RPMI8226 (cell line): ENCODE results near the gene VAMP1.
A peak's percentile ranks its signal among the peaks of the same experiment; 100 is the strongest.
"Not testable (repeated sequence)": the region's sequence is repeated elsewhere in the genome, so short reads cannot be mapped to it uniquely, and the experiment has no call there.

Experiments used
- DNase-seq: peaks from one replicate; pipeline ENCODE4 v3.0.0-alpha.2; 2015

Gene VAMP1, protein sequence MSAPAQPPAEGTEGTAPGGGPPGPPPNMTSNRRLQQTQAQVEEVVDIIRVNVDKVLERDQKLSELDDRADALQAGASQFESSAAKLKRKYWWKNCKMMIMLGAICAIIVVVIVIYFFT

DNA sequence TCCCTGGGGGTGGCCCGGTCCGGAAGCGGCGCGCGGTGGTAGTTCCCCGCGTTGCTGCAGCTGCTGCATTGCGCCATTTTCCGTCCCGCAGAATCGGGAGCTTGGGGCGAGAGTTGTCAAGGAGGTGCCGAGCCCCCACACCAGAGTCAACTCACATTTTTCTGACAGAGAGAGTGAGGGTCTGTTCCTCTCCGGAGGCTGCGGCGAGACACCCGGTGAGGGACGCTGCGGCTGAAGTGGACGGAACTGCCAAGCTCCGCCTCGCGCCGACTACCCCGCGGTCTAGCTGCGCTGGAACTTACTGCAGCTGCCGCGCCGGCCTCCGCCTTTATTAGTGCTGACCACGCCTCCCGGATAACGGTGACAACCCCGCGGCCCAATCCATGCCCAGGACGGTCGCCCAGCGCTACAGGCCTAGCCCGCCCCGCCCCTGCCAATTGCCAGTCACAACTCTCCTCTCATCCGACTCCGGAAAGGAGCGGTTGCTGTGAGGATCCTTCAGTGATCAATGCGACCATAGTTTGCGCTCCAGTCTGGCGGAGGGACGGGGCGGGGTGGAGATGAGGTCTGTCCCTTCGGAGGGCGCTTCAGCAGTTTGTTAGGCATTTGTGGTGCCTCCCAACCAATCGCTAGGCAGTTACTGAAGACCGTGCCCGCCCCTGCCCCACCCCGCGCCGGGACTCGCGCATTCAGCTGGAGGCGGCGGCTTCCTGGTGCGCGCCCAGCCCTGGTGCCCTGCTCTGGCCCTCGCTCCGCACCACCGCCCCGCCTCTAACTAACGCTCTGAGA is at the start of gene VAMP1:
TSS of gene VAMP1 (minus strand) at position 303 of the 789 bp plus-strand sequence. CDS start at position 157, 146 bp downstream.
- DNase-seq, result peak; percentile 97

DNA sequence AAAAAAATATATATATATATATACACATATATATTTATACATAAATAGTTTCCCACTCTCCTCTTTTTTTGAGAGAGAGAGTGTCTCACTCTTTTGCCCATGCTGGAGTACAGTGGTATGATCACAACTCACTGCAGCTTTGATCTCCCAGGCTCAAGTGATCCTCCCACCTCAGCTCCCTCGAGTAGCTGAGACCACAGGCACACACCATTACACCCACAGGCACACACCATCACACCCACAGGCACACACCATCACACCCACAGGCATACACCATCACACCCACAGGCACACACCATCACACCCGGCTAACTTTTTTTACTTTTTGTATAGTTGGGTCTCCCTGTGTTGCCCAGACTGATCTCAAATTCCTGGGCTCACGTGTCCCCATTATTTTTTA is 49.7 kb upstream of the VAMP1 start:
- no peak for DNase-seq

DNA sequence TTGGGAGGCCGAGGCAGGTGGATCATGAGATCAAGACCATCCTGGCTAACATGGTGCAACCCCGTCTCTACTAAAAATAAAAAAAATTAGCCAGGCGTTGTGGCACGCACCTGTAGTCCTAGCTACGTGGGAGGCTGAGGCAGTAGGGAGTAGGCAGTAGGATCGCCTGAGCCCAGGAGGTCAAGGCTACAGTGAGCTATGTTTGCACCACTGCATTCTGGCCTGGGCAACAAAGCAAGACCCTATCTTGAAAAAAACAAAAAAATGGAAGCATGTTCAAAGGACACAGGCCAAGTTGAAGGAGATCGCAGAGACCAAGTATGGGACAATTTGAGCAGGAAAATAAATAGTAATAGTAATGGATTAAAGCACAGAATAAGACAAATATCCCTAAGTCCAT is 37.6 kb upstream of the VAMP1 start:
- DNase-seq, result no peak

DNA sequence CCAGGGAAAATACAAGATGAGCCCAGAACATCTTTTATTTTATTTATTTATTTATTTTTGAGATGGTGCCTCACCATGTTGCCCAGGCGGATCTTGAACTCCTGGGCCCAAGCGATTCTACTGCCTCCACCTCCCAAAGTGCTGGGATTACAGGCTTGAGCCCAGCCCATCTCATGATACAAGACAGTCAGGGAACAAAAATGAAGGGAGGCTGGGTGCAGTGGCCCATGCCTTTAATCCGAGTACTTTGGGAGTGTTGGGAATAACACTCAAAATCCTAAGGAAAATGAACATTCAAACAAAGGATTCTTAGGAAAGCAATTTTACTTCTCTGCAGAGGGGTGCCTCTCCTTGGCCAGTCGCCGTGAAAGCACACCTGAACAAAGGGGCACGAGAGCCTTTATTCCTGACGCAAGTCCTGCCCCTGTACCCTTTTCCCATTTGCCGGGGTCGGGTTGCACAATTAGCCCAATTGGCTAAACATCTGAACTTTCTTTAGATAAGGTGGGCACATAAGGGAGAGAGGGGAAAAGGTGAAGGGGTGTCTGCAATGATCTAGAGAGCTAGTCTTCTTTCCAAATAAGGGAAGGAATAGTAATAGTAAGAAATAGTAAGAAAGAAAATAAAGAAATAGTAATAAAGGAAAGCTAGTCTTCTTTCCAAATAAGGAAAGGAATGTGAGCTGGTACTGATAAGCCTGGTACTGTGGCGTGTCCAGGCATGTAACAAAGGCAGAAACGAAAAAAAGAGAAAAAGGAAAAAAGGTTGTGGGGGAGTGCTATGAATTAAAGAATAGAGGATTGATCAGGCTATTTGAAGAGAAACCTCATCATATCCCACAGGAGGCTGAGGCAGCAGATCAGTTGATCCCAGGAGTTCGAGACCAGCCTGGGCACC is 36.9 kb upstream of the VAMP1 start:
- DNase-seq, result no peak

DNA sequence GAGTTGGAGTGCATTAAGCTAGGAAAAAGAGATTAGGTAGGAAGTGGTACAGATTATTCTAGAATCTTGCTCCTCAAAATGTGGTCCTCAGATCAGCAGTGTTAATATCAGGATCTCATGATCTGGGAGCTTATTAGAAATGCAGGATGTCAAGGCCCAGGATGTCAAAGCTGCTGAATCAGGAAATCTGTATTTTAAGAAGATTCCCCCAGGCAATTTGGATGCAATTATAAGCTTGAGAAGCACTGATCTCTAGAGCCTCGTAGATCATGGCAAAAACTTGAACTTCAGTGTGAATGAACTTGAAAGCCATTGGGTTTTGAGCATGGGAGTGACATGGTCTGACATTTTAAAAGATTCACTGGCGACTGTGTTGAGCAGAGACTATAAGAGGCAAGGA is 30.0 kb upstream of the VAMP1 start:
- no peak for DNase-seq

DNA sequence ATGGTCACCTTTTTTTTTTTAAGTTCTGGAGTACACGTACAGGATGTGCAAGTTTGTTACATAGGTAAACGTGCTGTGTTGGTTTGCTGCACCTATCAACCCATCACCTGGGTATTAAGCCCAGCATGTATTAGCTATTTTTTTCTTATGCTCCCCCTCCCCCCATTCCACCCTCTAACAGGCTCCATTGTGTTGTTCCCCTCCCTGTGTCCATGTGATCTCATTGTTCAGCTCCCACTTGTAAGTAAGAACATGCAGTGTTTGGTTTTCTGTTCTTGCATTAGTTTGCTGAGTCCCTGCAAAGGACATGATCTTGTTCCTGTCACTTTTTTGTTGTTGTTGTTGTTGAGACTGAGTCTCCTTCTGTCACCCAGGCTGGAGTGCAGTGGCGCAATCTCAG is 26.8 kb upstream of the VAMP1 start:
- not testable (repeated sequence) for DNase-seq

DNA sequence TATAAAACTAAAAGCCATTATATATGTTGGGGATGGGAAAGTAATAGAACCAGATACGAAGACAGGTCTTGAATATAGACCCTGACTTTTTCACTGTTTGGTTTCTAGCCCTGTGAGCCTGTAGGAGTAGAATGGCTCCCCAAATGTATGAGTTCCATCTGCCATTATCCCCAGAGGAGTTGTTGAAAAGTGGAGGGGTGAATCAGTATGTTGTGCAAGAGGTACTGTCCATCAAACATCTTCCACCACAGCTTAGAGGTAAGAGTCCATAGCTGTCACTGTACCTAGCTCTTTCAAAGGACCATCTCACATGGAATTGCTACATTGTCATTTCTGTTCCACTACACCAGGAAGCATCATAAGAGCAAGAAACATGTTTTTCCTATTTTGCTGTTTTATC is 24.5 kb upstream of the VAMP1 start:
- DNase-seq, result no peak

DNA sequence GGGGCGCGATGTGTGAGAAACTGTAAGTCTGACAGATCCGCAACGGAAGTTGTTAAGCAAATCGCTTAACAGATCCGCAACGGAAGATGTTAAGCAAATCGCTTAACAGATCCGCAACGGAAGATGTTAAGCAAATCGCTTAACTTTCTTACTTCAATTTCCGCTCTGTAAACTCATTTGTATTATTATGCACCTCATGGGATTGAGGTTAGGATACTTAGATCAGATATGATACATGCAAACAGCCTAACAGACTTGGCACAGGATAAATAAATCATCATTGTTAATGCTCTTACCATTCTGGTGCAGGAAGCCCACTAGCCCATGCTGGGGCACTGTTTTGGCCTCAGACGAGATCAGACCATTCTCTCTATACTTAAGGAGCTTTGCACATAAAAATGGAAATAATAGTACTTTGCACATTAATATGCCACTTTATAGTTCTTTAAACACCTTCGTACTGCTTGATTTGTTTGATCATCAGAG is 23.8 kb upstream of the VAMP1 start:
- DNase-seq, result peak; percentile 37

DNA sequence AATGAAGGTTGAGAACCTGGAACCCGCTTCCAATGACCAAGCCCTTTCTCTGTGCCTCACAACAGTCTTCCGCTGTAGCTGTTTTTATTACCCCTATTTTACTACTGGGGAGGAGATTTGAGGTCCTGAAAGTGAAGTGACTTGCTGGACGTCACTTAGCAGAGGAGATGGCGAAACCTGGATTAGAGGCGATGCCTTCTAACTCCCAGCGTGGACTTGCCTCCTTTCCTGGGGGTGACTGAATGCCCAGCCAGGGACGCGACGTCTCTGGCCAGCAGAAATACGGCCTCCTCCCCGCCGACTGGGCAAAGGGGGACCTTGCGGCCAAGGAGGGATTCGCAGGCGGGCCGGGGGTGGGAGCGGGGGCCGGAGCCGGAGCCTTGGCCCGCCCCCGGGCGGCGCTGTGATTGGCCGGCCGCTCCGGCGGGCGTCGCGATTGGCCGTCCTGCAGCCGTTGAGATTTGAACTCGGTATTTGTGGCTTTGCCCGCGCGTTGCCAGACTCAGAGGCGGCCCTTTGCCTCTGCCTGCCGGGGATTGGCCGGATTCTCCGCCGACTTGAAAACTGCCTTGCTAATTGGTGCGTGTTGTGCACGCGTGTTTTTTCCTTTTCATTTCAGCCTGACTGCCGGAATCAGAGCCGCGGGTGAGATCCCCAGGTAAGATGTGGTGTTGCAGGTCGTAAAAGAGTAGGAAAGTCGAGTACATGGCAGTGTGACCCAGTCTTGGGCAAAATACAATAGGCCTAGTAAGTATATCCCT is 23.2 kb upstream of the VAMP1 start, which contains the start of gene NCAPD2:
TSS of gene NCAPD2 (plus strand) at position 606 of the 761 bp plus-strand sequence. CDS start 997 bp downstream, outside the sequence.
- peak; percentile 98 for DNase-seq

DNA sequence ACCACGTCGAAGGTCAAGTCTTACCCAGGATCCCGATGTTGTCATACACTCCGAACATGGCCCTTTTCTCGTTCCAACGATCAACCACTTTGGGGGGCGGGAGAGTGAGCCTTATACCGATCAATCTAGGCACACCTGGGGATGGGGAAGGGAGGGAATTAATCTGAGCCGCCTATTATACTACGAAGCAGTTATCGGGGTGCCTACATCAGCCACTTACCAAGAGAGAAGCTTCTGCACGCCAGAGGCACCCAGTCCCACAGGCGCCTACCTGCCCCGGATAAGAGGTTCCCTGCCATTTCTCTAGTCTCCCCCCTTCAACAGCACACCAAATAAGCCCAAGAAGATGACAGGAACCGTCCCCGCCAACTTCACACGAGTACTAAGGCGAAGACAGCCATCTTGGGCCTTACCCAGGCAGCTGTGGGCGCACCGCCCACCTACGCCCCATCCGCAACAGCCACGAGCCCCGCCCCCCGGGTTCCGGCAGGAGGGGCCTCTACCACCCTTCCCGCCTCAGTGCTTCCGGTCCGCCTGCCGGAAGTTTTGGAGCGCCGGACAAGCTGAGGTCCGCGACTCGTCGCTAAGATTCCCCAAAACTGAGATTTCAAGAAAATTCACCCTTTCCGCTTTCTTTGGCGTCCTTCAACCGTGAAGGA is 22.5 kb upstream of the VAMP1 start, which contains the start of gene MRPL51:
TSS of gene MRPL51 (minus strand) at position 425 of the 659 bp plus-strand sequence. CDS start at position 299, 126 bp downstream.
- peak; percentile 98 for DNase-seq

DNA sequence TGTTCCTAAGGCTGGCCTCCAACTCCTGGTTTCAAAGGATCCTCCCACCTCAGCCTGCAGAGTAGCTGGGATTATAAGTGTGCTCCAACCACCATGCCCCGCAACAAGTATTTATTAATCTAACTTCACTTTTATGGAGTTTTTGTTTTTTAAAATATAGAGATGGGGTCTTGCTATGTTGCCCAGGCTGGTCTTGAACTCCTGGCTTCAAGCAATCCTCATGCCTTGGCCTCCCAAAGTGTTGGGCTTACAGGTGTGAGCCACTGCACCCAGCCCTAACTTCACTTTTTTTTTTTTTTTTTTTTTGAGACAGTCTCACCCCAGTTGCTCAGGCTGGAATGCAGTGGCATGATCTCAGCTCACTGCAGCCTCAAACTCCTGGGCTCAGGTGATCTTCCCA is 20.2 kb upstream of the VAMP1 start:
- DNase-seq, result not testable (repeated sequence)

DNA sequence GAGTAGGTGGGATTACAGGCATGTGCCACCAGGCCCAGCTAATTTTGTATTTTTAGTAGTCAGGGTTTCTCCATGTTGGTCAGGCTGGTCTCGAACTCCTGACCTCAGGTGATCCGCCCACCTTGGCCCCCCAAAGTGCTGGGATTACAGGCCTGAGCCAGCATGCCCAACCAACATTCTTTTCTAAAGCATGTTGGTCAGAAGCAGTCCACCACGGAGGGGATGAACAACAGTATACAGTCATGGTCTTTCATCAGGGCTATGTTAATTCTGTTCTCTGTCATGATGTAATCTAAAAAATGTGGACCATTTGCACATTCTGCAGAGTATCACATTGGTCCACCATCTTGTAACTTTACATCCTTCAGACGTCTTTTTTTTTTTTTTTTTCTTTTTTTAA is 19.0 kb upstream of the VAMP1 start:
- DNase-seq, result no peak

DNA sequence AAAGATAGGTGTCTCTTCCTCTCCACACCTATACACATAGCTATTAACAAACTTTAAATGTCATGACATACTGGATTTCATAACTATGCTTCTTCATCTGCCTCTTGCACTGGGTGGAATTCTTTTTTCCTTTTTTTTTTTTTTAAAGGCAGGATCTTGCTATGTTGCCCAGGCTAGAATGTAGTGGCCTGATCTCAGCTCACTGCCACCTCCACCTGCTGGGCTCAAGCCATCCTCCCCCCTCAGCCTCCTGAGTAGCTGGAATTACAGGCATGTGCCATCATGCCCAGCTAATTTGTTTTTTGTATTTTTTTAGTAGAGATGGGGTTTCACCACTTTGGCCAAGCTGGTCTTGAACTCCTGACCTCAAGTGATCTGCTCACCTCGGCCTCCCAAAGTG is 17.8 kb upstream of the VAMP1 start:
- DNase-seq, result no peak

DNA sequence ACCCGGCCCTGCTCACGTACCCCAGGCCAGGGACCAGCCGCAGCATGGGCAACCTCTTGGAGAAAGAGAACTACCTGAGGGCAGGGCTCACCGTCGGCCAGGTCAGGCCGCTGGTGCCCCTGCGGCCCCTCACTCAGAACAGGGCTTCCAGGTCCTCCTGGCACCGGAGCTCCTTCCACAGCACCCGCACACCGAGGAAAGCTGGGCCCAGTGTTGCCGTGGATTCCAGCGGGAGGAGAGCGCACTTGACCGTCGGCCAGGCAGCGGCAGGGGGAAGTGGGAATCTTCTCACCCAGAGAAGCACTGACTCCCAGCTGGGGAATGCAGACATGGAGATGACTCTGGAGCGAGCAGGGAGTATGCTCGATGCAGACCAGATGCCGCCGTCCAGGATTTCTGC is 7.9 kb upstream of the VAMP1 start:
- no peak for DNase-seq

DNA sequence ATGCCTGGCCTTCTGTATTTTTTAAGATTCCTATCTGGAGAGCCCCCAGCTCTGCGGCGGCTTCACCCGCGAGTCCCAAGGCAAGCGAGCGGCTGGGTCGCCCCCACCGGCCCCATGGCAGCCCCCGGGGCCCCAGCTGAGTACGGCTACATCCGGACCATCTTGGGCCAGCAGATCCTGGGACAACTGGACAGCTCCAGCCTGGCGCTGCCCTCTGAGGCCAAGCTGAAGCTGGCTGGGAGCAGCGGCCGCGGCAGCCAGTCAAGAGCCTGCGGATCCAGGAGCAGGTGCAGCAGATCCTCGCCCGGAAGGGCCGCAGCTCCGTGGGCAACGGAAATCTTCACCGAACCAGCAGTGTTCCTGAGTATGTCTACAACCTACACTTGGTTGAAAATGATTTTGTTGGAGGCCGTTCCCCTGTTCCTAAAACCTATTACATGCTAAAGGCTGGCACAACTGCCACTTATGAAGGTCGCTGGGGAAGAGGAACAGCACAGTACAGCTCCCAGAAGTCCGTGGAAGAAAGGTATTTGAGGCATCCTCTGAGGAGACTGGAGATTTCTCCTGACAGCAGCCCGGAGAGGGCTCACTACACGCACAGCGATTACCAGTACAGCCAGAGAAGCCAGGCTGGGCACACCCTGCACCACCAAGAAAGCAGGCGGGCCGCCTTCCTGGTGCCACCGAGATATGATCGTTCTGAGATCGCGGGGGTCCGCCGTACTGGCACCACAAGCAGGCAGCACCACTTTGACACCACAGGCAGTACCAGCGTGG is 7.3 kb upstream of the VAMP1 start:
- DNase-seq, result not testable (repeated sequence)

DNA sequence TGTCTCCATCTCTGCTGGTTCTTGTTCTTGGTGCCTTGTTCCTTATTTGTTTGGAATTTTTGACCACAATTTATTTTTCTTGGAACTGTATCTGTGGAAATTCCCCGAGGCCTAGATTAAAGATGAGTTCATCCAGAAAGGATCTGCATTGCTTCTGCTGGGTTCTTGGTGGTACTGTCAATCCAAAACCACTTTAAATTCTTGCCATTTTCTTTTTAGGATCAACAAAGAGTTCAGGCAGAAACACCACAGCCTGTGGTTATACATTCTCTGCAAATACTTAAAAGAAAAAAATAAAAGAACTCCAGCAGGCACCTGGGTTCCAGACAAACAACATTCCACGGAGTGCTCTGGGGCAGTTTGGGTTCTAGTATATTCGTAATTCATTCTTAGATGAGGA is 6.0 kb upstream of the VAMP1 start:
- DNase-seq, result no peak

DNA sequence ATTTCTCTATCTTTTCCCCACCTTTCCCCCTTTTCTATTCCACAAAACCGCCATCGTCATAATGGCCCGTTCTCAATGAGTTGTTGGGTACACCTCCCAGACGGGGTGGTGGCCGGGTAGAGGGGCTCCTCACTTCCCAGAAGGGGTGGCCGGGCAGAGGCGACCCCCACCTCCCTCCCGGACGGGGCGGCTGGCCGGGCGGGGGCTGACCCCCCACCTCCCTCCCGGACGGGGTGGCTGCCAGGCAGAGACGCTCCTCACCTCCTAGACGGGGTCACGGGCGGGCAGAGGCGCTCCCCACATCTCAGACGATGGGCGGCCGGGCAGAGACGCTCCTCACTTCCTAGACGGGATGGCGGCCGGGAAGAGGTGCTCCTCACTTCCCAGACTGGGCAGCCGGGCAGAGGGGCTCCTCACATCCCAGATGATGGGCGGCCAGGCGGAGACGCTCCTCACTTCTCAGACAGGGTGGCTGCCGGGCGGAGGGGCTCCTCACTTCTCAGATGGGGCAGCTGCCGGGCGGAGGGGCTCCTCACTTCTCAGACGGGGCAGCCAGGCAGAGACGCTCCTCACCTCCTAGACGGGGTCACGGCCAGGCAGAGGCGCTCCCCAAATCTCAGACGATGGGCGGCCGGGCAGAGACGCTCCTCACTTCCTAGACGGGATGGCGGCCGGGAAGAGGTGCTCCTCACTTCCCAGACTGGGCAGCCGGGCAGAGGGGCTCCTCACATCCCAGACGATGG is 4.9 kb upstream of the VAMP1 start:
- not testable (repeated sequence) for DNase-seq

DNA sequence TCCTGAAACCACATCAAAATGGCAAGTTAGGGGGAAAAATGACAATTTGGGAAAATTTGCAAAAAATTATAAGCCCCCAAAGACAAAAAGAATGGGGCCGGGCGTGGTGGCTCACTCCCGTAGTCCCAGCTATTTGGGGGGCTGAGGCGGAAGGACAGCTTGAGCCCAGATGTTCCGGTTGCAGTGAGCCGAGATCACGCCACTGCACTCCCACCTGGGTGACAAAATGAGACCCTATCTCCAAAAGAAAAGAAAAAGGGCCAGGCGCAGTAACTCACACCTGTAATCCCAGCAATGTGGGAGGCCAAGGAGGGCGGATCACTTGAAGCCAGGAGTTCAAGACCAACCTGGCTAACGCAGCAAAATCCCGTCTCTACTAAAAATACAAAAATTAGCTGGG is 2.0 kb upstream of the VAMP1 start:
- DNase-seq, result no peak

DNA sequence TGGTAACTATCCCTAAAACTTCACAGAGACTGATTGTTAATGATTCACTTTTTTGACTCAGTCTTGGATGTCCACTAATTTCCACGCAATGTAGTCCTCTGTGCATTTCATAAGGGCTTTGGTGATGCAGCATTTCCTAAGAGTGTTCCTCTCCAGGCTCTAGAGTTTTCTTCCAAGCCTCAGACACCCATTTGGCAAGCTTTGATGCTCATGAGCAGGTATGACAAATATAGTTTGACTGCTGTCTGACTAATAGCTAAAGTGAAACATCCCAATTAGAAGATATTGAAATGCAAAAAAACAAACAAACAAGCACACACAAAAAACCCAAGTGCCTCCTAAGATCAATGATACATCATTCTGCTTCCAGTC is 1.5 kb upstream of the VAMP1 start:
- DNase-seq, result no peak

DNA sequence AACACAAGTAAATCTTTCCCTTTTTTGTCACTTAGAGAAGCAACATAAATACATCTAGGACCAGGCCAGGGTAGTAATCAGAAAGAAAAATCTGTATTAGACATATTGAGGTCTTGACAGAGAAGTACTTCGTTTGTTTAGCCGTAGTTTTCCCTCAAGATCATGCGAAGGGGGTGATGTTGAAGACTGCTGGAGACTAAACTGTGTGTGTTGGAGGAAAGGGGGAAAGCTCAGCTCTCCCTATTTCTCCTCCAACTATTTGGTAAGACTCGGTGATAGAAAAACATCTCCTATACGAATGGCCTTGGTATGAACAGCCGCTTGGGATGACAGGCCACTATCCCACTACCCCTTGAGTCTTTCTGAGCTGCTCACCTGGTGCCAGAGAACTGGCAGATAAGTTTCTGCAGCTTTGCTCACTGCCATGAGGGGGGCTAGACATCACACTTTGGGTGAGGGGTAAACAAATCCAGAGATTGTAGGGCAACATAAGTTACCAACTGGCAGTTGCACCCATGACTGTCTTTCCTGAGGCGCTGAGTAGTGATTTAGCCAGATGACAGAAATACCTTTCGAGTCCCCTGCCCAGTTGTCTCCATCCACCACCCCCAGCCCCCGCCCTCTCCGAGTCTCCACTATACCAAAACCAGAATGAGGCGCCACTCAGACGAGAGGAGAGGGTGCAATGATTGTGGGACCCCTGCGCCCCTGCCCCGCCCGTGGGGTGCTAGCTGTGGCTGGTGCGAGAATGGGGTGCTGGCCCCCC is 685 bp downstream of the VAMP1 start:
- DNase-seq, result peak; percentile 16
